Heart right ventricle (tissue), 16 donors: ENCODE data around the gene C2. TPM values are rescaled to one million over a fixed set of nuclear protein-coding genes. Genes with fewer than 3 reads are reported as not detected.

ENCODE experiments used
- ATAC-seq, 8 donors: fragments of 200-7000 bp; cut with Tn5 transposase; one replicate each; pipeline ENCODE4 v1.9.1; 2020; ENCODE audit warnings: mild to moderate bottlenecking in 8 of 8, moderate library complexity in 8 of 8, moderate number of reproducible peaks in 1 of 8
- DNase-seq, 2 donors: peaks; one replicate each; pipeline ENCODE4 v3.0.0-alpha.2; 2020
- H3K27ac ChIP-seq, 10 donors: fragments of 200-600 bp; sonication (generic) in 2 of 10; one replicate each; pipeline versions ENCODE4 v1.5.0 to v1.8.0; 2020 to 2022; ENCODE audit warnings: mild to moderate bottlenecking in 3 of 10
- H3K27me3 ChIP-seq, 7 donors: fragments of 200-600 bp; one replicate each; pipeline ENCODE4 v1.8.0; 2021 to 2022; ENCODE audit warnings: mild to moderate bottlenecking in 2 of 7
- H3K36me3 ChIP-seq, 9 donors: fragments of 200-600 bp; sonication (generic) in 1 of 9; one replicate each; pipeline versions ENCODE4 v1.5.0 to v1.8.0; 2020 to 2022; ENCODE audit warnings: mild to moderate bottlenecking in 2 of 9
- H3K4me1 ChIP-seq, 9 donors: fragments of 200-600 bp; sonication (generic) in 1 of 9; one replicate each; pipeline versions ENCODE4 v1.5.0 to v1.8.0; 2020 to 2022; ENCODE audit warnings: mild to moderate bottlenecking in 4 of 9
- H3K4me3 ChIP-seq, 10 donors: fragments of 200-600 bp; sonication (generic) in 2 of 10; one replicate each; pipeline versions ENCODE4 v1.5.0 to v1.8.0; 2020 to 2022; ENCODE audit warnings: mild to moderate bottlenecking in 7 of 10, moderate library complexity in 2 of 10
- H3K9me3 ChIP-seq, 11 donors: fragments of 200-600 bp in 10 of 11; sonication (generic) in 2 of 11; one replicate each; pipeline versions ENCODE4 v1.5.0 to v1.8.0; 2013 to 2022; ENCODE audit warnings: mild to moderate bottlenecking in 2 of 11, control low read depth in 1 of 11, moderate library complexity in 1 of 11
- WGBS, 2 donors: extraction: QIAGEN DNeasy Blood & Tissue Kit; methylation state at CpG; one replicate each; pipeline ENCODE4 v1.1.7; 2013; ENCODE audit warnings: inconsistent platforms in 1 of 2; 5-methylcytosine and 5-hydroxymethylcytosine counted together
- intact Hi-C, 10 donors: fragments of 100-400 bp; cut with DNase I; formaldehyde crosslinking; loops; one replicate each; pipeline versions ENCODE4 v1.11.1 to v1.14.2; 2022
- polyA plus RNA-seq, 2 donors: library from polyadenylated mRNA; stranded (reverse); fragments of 200-250 nt; gene quantifications; one replicate each; pipeline ENCODE4 v1.2.3, GENCODE V29; 2013
- total RNA-seq, 10 donors: library from RNA; stranded (reverse); fragmentation: NEBNext Ultra II Directional in 3 of 10; extraction: Animal tissue kit (Norgen Biotek cat#: 25700) in 3 of 10; gene quantifications; one replicate each; pipeline versions ENCODE4 v1.2.1 to v1.2.4, GENCODE V29; 2021 to 2023
- TF ChIP-seq, protein P1 (sequence below), 9 donors: fragments of 200-600 bp; sonication (generic) in 2 of 9; IDR thresholded peaks; one replicate each; pipeline versions ENCODE4 v1.5.0 to v1.8.0; 2021 to 2022; ENCODE audit warnings: antibody characterized with exemption in 9 of 9, mild to moderate bottlenecking in 5 of 9, moderate library complexity in 1 of 9
- donor health status: Arrhythmogenic right ventricular cardiomyopathy.
- donor health status: ischemic (EF 13 %, LVEDD 7.1; RV severe dilation, severe dysfunction).
- donor health status: healthy with polysubstance abuse.
- donor health status: DM: no; HTN: yes; CAD: no.
- donor health status: DM: no; HTN: no; CAD: no.
- donor health status: ischemic (EF 25% LVEDD 6.9; RV normal size, moderate dysfunction).
- donor health status: ischemic (EF 25% LVEDD 5.7; RV mildly dilated, moderate dysfunction).
- donor health status: healthy.
- donor health status: DM: yes; HTN: yes; CAD: no.
- donor health status: Ischemic cardiomyopathy.
- donor health status: ischemic (EF 35%, LVEDD 5.7; RV mildly dilated, moderate dysfunction).
- donor health status: nonischemic (EF 11% LVEDD 7.7; RV severe dilation, severe dysfunction).
- donor health status: DM: yes; HTN: yes; CAD: no.
- donor health status: PGD.
- donor health status: ischemic (EF 29% LVEDD 5.4; RV normal size, mild dysfunction).
- donor health status: nonischemic (EF 23%, LVEDD 6.1; RV moderate dilation, normal function).

The C2 gene
- total and polyA plus RNA-seq, 12 donors: 1.1 to 63.0 (median 3.7) TPM

DNA sequence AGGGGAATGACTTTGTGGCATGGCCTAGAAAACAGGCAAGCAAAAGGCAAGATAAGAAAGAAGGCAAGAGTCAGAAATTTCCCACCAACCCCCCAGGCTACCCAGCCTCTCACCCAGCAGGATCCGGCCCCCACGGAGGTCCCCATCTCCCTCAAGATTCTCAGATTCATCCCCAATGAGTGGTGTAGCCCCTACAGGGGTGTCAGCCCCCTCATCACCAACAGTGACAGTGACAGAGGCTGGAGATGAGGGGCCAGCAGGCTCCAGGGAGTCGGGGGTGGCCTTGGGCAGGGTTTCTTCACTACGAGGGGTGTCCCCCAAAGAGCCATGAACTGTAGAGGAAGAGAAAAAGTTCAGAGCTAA, 31.0 kb upstream of the C2 start:
- WGBS, 2 donors: 39 to 59% methylated on average over 4 of the region's 4 CpGs
- ATAC-seq (no peak), DNase-seq (no peak)
- H3K9me3 ChIP-seq: no peaks in the 10 kb centered on the region
- H3K27me3 ChIP-seq: no peaks in the 10 kb centered on the region
- TF ChIP-seq, protein P1, sequence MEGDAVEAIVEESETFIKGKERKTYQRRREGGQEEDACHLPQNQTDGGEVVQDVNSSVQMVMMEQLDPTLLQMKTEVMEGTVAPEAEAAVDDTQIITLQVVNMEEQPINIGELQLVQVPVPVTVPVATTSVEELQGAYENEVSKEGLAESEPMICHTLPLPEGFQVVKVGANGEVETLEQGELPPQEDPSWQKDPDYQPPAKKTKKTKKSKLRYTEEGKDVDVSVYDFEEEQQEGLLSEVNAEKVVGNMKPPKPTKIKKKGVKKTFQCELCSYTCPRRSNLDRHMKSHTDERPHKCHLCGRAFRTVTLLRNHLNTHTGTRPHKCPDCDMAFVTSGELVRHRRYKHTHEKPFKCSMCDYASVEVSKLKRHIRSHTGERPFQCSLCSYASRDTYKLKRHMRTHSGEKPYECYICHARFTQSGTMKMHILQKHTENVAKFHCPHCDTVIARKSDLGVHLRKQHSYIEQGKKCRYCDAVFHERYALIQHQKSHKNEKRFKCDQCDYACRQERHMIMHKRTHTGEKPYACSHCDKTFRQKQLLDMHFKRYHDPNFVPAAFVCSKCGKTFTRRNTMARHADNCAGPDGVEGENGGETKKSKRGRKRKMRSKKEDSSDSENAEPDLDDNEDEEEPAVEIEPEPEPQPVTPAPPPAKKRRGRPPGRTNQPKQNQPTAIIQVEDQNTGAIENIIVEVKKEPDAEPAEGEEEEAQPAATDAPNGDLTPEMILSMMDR (IDR thresholded peaks at IDR 0.05): no peak
- peaks cover 3 to 37% (median 31%) of the 10 kb centered on the region in 9 donors for H3K4me1 ChIP-seq
- peak overlapping the region in 9 of 10 donors; percentile 55 to 90 (median 87) for H3K27ac ChIP-seq
- intact Hi-C loops: loop anchor here in 1 of 10 donors (5.0 kb wide), 1 partner anchor 274 kb away; the partner anchor contains the start of gene PRRC2A
- H3K4me3 ChIP-seq: peak overlapping the region in 9 of 10 donors; percentile 55 to 98 (median 88)
- peaks cover 0 to 51% (median 9%) of the 10 kb centered on the region in 9 donors for H3K36me3 ChIP-seq

DNA sequence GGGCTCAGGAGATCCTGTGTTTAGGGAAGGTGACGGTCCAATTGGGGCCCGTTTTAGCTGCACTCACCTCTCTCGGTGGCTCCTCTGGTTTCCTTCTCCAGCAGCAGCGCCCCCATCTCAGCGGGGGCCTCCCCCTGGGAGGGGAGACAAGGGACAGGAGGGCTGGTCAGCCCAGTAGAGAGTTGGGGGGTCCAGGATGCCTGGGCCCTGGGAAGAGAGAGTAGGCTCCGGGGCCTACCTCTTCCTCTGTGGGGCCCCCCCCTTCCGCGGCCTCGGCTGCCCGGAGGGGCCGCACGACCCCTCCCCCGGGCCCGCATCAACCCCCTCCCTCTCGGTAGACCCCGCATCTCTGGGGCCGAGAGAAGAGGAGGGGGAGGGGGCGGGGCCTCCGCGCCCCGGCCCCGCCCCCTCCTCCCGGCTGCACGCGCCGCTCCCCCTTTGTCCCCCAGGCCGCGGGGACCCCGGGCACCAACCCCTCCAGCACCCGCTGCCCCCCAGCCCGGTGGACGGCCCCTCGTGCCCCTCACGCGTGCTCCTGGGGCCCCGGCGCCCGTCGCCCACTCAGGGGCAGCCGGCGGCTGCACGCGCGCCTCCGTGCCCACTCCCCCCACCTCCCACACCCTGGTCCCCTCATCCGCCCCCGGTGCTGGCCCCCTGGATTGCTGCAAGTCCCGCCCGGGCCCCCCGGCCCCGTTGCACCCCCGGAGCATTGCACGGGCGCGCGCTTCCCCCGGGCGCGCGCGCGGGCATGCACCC, 30.5 kb upstream of the C2 start:
- Histone ChIP-seq H3K27ac (peak overlapping the region in 9 of 10 donors; percentile 55 to 90 (median 87)), H3K4me1 (peaks cover 3 to 37% (median 31%) of the 10 kb centered on the region in 9 donors), H3K27me3 (no peaks in the 10 kb centered on the region), H3K4me3 (peak overlapping the region; percentile 55 to 98 (median 87)), H3K36me3 (peaks cover 0 to 45% (median 9%) of the 10 kb centered on the region in 9 donors), H3K9me3 (no peaks in the 10 kb centered on the region)
- TF ChIP-seq, protein P1 (IDR thresholded peaks at IDR 0.05): no peak
- no peak for DNase-seq
- WGBS, 2 donors: 1 to 2% methylated on average over 24 to 60 of the region's 62 CpGs
- intact Hi-C loops: loop anchor here in 1 of 10 donors (5.0 kb wide), 1 partner anchor 275 kb away; the partner anchor contains the start of gene PRRC2A
- peak in 1 of 8 donors; percentile 12 for ATAC-seq

DNA sequence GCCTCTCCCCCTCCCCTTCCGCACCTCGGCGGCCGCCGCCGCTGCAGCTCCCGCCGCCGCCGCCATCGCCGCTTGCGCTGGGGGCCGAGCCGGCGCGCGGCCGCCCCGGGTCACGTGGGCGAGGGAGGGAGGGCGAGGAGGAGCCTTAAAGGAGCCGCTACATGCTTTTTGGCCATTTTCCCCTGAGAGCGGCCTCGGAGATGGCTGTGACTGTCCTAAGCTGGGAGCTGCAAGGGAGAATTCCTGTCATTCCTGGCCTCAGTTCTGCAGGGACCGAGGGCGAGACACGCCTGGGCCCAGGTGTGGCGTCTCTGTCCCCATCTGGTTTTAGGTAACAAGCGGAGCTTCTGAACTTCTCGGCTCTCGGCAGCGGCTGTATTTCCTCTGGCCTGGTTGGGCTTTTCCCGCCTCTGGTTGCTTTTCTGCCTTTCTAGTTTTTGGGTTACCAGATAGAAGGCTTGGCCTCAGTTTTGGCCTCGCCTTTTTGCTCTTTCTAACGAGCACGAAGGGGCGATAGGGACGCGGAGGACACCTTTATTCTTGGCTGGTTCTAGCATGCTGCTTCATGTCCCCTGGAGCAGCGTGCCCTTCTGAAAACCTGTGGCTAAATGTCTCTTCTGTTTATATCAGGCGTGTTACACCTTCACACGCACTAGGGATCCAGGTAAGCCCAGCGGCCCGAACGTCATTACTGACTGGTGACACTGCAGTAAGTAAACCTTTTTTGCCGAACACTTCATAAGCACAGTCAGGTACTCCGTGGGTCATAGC, 29.7 kb upstream of the C2 start, which contains the start of gene EHMT2:
EHMT2 (minus strand) TSS at position 87 of the 771 bp plus-strand sequence; CDS start at position 66, 21 bp downstream.
- intact Hi-C loops: loop anchor here in 1 of 10 donors (5.0 kb wide), 1 partner anchor 275 kb away; the partner anchor contains the start of gene PRRC2A
- peak; percentile 62 to 87 (median 73) for ATAC-seq
- H3K4me1 ChIP-seq: peaks cover 3 to 43% (median 35%) of the 10 kb centered on the region in 9 donors
- H3K4me3 ChIP-seq: peak within 1 kb of the TSS; percentile 55 to 98 (median 87)
- H3K27ac ChIP-seq: peak within 1 kb of the TSS; percentile 32 to 90 (median 86)
- peaks cover 0 to 37% (median 9%) of the 10 kb centered on the region in 9 donors for H3K36me3 ChIP-seq
- 0% methylated on average over 38 to 49 of the region's 49 CpGs for WGBS, 2 donors
- TF ChIP-seq, protein P1 (IDR thresholded peaks at IDR 0.05): no peak
- no peaks in the 10 kb centered on the region for H3K27me3 ChIP-seq
- no peaks in the 10 kb centered on the region for H3K9me3 ChIP-seq
- DNase-seq: peak; percentile 85
